Neural cell (in vitro differentiated cells): ENCODE data around the gene HIVEP3.

Experiments used
- EZH2 ChIP-seq: fragments of 200-600, 300-800 bp; shearing (Covaris generic), sonication (generic); IDR thresholded peaks from 2 replicates; pipeline ENCODE4 v1.6.1; 2014; ENCODE audit warnings: antibody characterized with exemption, low read length, borderline replicate concordance, mild to moderate bottlenecking; ENCODE audit not compliant: insufficient read depth, poor library complexity, severe bottlenecking
- POLR2AphosphoS5 ChIP-seq: IDR thresholded peaks from 2 replicates; pipeline ENCODE4 v1.6.1; 2012
- RAD21 ChIP-seq: fragments of 450-650 bp; conservative IDR thresholded peaks from 2 replicates; pipeline ENCODE4 v1.6.1; 2014; ENCODE audit warnings: antibody characterized with exemption, mild to moderate bottlenecking, moderate library complexity
- TAF1 ChIP-seq: IDR thresholded peaks from 2 replicates; pipeline ENCODE4 v1.6.1; 2012; ENCODE audit warnings: low read depth
- TF ChIP-seq, protein P1 (sequence below): fragments of 450-650 bp; IDR thresholded peaks from 2 replicates; pipeline ENCODE4 v1.5.1; 2014; ENCODE audit warnings: antibody characterized with exemption, mild to moderate bottlenecking, moderate library complexity; ENCODE audit not compliant: poor library complexity, severe bottlenecking
- TF ChIP-seq, protein P2 (sequence below): IDR thresholded peaks from 2 replicates; pipeline ENCODE4 v1.6.1; 2012; ENCODE audit warnings: borderline replicate concordance

DNA sequence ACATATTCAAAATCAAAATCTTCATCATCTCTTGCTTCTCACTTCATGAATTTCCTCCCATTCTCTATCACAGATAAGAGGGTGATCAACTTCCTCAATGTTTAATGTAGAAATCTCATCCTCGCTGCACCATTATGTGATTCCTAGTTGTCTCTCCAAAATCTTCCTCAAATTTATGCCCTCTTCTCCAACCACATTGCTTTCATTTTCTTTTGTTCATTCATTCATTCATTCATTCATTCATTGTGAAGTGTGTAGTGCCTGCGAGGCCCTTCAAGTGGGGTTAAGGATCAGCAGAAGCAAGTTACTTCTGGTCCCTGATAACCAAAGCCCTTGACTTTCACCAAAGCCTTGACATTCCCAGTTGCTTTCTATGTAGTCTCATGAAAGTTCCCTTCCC, 33.5 kb upstream of the HIVEP3 start:
- TF ChIP-seq, protein P1, sequence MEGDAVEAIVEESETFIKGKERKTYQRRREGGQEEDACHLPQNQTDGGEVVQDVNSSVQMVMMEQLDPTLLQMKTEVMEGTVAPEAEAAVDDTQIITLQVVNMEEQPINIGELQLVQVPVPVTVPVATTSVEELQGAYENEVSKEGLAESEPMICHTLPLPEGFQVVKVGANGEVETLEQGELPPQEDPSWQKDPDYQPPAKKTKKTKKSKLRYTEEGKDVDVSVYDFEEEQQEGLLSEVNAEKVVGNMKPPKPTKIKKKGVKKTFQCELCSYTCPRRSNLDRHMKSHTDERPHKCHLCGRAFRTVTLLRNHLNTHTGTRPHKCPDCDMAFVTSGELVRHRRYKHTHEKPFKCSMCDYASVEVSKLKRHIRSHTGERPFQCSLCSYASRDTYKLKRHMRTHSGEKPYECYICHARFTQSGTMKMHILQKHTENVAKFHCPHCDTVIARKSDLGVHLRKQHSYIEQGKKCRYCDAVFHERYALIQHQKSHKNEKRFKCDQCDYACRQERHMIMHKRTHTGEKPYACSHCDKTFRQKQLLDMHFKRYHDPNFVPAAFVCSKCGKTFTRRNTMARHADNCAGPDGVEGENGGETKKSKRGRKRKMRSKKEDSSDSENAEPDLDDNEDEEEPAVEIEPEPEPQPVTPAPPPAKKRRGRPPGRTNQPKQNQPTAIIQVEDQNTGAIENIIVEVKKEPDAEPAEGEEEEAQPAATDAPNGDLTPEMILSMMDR: no peak
- no peak for TF ChIP-seq TAF1
- no peak for TF ChIP-seq RAD21
- TF ChIP-seq EZH2: no peak
- TF ChIP-seq, protein P2, sequence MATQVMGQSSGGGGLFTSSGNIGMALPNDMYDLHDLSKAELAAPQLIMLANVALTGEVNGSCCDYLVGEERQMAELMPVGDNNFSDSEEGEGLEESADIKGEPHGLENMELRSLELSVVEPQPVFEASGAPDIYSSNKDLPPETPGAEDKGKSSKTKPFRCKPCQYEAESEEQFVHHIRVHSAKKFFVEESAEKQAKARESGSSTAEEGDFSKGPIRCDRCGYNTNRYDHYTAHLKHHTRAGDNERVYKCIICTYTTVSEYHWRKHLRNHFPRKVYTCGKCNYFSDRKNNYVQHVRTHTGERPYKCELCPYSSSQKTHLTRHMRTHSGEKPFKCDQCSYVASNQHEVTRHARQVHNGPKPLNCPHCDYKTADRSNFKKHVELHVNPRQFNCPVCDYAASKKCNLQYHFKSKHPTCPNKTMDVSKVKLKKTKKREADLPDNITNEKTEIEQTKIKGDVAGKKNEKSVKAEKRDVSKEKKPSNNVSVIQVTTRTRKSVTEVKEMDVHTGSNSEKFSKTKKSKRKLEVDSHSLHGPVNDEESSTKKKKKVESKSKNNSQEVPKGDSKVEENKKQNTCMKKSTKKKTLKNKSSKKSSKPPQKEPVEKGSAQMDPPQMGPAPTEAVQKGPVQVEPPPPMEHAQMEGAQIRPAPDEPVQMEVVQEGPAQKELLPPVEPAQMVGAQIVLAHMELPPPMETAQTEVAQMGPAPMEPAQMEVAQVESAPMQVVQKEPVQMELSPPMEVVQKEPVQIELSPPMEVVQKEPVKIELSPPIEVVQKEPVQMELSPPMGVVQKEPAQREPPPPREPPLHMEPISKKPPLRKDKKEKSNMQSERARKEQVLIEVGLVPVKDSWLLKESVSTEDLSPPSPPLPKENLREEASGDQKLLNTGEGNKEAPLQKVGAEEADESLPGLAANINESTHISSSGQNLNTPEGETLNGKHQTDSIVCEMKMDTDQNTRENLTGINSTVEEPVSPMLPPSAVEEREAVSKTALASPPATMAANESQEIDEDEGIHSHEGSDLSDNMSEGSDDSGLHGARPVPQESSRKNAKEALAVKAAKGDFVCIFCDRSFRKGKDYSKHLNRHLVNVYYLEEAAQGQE: no peak
- no peak for TF ChIP-seq POLR2AphosphoS5
